ENCODE results near the gene SFMBT2.

DNA sequence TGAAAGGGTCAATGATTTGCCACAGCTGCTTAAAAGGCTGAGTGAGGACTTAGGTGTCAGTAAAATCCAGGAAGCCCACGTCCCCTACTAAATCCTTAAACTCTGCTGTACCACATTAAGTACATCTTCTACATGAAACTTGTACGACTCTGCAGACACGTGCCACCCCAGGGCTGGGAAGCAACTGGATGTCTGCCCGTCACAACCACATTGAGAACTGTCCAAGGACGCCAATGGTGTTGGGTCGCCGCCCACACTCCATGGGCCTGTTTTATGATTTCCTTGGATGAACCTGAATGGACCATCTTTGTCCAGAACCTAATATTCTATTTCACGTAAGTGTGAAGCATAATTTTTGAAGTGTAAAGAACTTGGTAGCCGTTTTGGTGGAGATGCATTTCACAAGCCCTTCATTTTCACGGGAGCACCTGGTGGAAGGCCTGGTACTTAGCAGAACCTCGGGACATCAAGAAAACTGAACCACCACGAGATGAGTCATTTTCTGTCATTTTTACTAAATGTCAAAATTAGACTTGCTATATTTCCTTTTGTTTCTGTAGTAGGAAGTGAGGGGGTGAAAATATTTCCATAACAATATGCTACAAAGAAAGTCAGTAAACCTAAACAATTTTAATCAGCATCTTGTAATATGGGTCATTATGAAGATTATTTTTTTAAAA lies 134.9 kb downstream of the SFMBT2 start:
- TF ChIP-seq, protein P1, sequence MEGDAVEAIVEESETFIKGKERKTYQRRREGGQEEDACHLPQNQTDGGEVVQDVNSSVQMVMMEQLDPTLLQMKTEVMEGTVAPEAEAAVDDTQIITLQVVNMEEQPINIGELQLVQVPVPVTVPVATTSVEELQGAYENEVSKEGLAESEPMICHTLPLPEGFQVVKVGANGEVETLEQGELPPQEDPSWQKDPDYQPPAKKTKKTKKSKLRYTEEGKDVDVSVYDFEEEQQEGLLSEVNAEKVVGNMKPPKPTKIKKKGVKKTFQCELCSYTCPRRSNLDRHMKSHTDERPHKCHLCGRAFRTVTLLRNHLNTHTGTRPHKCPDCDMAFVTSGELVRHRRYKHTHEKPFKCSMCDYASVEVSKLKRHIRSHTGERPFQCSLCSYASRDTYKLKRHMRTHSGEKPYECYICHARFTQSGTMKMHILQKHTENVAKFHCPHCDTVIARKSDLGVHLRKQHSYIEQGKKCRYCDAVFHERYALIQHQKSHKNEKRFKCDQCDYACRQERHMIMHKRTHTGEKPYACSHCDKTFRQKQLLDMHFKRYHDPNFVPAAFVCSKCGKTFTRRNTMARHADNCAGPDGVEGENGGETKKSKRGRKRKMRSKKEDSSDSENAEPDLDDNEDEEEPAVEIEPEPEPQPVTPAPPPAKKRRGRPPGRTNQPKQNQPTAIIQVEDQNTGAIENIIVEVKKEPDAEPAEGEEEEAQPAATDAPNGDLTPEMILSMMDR (IDR thresholded peaks at IDR 0.05): no peak
- no peak for TF ChIP-seq ZFX (IDR thresholded peaks at IDR 0.05; ENCODE audit: borderline replicate concordance)
